Measurements from ENCODE around the gene GJC2. TPM values are rescaled to one million over a fixed set of nuclear protein-coding genes. Genes with fewer than 3 reads are reported as not detected.
A peak's percentile ranks its signal among the peaks of the same experiment; 100 is the strongest.

GJC2 gene
- total RNA-seq, 1 donor from 2014 or later = 0.50 TPM

DNA sequence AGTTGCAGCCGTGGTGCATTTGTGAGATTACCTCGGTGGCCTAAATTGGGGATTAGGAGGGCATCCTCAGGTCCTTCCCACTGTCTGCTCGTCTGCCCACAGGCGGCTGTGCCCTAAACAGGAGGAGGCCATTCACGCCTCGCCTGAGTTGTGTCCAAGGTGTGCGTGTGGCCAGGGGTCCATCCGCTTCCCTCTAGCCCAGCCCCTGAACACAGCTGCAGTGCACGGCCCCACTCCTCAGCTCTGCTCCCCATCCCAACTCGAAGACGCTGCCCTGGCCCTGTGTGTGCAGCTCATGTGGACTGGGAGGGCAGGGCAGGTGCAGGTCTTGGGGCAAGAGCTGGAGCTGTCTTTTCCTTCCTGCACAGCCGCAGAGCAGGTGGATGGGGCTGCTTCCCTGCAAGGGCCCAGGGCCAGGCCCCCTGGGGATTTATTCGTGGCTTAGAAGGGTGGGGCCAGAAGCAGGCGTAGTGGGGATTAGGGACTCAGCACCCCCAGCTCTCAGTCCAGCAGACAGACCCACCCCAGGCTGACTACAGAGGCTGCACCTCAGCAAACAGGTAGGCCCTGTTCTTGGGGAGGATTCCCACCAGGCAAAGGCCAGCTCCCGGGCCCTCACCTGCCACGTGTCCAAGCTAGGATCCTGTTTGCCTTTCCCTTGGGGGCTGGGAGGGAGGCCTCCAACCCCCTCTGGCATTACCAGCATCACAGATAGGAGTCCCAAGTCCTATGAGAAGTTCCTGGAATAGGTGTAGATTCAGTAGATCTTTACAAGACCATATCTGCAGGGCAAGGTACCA, 5.3 kb upstream of the GJC2 start:
- DNase-seq (ENCODE audit: low spot score) (peak; percentile 40), ATAC-seq (no peak)

DNA sequence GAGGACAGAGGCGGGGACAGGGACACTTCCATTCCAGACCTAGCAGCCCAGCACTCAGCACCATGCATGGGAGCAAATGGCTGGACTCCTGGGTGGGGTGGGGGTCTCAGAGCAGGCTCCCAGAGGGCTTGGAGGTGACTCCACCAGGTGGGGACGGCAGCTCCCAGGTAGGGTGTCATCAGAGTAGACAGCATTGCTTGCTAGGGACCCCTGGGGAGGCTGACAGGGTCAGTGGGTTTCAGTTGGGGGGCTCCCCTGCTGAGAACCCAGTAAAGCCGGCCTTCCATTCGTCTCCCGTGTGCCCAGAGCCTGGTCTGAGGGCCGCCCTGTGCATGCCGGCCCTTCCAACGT, 4.8 kb upstream of the GJC2 start:
- no peak for ATAC-seq
- DNase-seq (ENCODE audit: low spot score) = no peak

- DNase-seq (ENCODE audit: low spot score) (peak; percentile 43), ATAC-seq (no peak)
Observed at GRCh38 chr1:228145463-228146416, 4.0 kb upstream of the GJC2 start.

DNA sequence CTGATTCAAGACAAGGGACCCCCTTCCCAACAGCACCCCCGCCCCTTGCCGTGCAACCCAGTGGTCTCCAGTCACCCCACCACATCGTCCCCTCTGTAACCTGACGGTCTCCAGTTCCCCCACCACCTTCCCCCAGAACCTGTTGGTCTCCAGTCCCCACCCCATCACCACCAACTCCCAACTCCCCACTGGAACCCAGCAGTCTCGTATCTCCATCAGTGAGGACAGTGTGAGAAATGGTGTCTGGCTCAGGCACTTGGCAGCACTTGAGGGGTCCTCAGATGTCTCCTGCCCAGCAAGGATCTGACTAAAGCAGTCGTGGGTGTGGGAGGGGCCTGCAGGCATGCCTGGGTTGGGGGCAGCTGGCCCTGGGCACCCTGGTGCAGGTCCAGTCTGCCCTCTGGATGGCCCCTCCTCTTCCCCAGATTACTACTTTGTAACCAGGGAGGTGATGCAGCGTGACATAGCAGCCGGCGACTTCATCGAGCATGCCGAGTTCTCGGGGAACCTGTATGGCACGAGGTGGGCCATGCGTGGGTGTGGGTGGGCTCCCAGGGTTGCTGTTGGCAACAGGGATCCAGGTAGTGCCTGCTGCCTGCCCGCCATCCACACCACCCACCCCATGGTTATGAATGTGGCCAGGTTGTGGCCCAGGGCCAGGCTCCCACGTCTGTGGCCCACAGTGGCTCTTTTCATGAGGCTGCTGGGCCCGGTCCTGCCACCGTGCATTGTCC, 3.1 kb upstream of the GJC2 start:
- DNase-seq (ENCODE audit: low spot score) (no peak), ATAC-seq (no peak)

DNA sequence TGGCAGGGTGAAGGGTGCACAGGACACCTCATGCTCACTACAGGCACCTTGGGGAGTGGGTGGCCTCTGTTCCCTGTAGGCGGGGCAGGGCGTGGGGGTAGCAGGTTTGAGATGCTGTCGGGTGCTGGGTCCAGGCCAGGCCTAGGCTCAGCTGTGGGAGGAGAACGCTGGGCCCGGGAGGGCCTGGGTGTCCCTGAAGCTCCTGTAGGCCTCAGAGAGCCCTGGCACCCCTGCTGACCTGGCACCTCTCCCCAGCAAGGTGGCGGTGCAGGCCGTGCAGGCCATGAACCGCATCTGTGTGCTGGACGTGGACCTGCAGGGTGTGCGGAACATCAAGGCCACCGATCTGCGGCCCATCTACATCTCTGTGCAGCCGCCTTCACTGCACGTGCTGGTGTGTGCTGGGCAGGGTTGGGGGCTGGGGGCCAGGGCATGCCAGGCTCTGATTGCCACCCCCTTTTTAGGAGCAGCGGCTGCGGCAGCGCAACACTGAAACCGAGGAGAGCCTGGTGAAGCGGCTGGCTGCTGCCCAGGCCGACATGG, 2.5 kb upstream of the GJC2 start:
- ATAC-seq = no peak
- peak; percentile 44 for DNase-seq (ENCODE audit: low spot score)

DNA sequence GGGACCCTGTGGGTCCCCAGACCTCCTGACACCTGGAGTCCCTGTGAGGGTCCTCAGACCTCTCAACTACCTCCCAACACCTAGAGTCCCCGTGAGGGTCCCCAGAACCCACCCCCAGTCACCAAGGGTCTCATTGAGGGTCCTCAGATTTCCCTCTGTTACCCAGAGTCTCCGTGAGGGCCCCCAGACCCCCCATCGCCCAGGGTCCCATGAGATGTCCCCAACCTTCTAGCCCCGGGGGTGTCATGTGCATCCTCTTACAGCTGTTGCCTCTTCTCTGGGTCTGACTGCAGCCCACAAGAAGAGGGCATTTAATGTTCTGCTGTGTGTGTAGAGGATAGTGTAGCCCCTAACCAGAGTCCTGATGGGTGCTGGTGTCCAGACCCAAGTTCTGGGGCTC, 2.0 kb upstream of the GJC2 start:
- no peak for DNase-seq (ENCODE audit: low spot score)
- no peak for ATAC-seq

DNA sequence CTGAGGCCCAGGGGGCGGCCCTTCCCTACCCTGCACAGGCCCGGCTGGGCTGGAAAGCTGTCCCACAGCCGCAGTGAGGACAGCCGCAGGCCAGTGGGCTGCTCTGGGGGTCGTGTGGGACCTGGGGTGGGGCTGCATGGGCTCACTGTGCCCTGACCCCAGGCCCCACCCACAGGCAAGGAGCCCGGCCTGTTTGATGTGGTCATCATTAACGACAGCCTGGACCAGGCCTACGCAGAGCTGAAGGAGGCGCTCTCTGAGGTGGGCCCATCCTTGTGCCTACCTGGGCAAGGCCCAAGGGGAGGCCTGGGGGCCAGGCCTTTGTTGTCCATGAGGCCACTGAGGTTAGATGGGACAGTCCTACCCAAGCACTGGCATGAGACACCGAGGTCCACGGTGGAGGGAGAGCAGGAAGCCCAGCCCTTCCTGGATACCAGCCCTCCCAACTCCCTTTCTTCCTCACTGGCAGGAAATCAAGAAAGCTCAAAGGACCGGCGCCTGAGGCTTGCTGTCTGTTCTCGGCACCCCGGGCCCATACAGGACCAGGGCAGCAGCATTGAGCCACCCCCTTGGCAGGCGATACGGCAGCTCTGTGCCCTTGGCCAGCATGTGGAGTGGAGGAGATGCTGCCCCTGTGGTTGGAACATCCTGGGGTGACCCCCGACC, 1.4 kb upstream of the GJC2 start:
- DNase-seq (ENCODE audit: low spot score) (no peak), ATAC-seq (no peak)

GRCh38 chr1:228148935-228149405, 760 bp upstream of the GJC2 start:
- DNase-seq (ENCODE audit: low spot score) = no peak
- ATAC-seq = no peak

DNA sequence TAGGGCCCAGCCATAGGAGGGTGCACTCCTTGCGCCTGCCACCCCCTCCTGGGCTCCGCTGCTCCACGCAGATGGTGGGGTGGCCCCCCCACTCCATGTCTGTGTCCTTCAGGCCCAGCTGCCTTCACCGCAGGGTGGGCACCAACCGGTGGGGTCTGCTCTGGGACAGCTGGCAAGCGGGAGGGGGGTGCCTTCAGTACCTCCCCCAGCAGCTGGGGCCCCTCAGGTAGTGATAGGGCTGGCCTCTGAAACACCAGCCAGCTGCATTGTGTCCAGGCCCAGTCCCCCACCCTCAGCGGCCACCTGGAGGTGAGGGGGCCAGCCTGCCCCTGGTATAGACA, 360 bp downstream of the GJC2 start:
- ATAC-seq = no peak
- no peak for DNase-seq (ENCODE audit: low spot score)

GRCh38 chr1:228150461-228151179, 890 bp downstream of the GJC2 start:
- peak; percentile 25 for ATAC-seq
- no peak for DNase-seq (ENCODE audit: low spot score)

DNA sequence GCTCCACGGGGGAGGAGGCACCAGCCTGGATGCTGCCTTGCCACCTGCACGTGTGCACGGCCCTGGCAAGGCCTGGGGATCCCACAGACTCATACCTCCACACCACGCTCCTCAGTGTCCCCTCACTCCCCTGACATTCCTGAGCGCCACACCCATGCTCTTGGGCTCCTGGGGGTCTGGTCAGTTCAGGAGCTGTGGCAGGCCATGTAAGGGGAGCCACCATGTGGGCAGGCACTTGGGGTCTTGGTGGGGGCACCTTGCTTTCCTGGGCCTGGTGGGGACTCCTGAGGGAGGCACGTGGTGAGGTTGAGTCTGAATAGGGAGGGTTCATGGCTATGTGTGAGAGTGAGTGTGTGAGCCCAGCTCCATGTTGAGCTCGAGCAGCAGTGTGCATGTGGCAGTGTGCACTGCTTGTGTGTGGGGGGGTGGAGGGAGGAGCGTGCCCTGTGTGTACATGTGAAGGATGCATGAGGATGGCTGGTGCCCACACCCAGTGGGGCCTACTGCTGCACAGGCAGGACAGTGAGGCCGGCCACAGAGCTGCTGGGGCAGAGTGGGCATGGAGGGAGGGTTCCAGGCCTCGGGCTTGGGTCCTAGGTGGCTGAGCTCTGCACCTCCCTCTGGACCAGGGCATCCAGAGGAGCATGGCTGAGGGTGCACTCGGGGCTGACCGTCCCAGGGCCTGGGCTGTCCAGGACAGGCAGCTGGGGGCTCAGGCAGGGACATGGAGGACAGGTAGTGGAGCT, 1.6 kb downstream of the GJC2 start:
- ATAC-seq (peak; percentile 4), DNase-seq (ENCODE audit: low spot score) (no peak)

DNA sequence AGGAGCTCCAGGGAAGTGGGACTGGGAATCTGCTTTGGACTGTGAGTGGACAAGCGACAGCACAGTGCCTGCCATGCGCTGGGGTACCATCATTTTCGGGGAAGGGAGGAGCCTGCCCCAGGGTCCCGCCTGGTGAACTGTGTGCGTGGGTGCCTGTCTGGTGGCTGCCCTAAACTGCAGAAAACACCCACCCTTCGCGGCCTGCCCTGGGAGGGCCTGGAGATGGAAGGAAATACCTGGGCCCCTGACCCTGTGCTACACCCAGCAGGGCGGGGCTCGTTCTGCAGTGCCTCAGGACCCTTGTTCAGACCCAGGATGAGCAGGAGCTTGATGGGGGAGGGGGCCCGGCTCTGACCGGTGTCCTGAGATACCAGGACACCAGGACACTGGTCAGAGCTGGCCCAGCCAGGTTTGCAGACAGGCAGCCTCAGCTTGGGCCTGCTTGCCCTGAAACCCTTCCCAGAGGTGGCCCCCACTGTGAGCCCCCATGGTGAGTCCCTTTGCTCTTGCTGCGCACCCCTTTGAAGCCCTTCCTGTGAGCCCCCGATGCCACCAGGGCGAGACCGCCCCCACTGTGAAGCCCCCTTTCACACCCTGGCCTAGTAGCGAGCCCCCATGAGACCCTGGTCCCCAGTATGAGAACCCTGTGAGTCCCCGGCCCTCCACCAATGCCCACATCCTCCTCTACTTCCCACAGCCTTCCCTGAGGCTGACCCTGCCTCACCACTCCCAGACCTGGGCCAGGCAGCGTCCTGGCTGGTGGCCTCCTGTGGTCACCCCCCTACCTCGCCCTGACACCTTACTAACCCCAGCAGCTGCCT, 2.6 kb downstream of the GJC2 start:
- no peak for ATAC-seq
- DNase-seq (ENCODE audit: low spot score) = no peak

GRCh38 chr1:228152918-228153258, 3.2 kb downstream of the GJC2 start:
- ATAC-seq (no peak), DNase-seq (ENCODE audit: low spot score) (no peak)

DNA sequence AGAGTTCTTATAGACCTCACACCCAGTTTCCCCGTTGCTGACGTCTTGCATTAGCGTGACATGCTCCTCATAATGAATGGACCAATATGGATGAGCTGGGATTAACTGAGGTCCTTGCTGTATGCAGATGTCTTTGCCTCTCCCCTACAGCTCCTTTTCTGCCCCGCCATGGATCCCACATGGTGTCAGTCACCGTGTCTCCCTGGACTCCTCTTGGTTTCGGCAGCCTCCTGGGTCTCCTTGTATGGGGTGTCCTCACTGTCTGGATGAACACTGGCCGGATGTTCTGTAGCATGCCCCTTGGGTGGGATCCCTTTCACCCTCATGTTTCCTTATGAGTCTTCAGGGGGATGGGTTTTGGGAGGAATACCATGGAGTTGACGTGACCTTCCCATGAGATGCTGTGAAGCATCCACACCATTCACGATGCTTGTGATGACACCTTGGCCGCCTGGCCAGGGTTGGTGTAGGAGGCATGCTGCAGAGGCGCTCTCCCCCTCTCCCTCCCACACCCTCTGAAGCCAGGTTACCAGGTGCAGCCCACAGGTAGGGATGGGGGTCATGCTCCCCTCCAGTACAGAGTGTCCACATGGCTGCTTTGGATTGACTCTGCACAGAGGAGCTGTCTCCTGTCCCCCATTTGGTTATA, 4.4 kb downstream of the GJC2 start:
- ATAC-seq (no peak), DNase-seq (ENCODE audit: low spot score) (no peak)

DNA sequence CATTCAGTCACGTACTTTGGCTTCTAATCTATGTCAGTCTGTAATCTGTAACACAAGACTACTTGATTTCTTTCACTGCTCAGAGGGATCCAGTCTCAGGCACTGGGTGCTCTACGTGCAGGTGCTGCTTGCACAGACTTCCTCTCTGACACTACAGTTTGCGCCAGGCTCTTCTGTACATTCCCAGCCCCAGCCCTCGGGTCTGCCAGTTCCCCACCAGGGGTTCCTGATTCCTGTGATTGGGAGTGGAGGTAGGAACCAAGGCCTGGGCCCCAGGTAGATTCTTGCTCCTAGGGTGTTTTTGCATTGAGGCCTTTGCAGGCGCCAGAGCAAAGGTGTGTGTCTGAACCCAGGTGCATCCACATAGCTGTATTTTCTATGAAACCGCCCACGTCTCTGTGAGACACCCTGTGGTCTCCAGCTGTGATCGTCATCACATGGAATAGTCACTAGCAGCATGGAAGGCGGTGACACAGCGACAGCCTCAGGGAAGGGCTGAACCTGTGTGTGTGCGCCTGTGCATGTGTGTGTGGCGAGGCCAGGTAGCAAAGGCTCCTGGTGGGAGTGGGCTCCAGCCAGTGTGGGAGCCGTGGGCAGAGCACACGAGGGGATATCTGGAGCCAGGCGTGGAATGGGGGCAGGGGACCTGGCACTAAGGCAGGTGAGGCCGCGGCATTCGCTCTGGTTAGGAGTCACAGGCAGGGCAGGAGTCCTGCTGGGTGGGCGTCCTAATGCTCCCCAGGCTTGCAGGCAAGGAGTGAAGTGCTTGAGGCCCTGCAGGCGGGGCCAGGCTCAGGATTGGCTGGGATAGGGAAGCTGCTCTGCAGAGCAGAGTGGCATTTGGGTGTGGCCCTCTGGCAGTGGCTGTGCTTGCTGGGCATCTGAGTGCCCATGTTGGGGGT, 5.2 kb downstream of the GJC2 start:
- ATAC-seq (no peak), DNase-seq (ENCODE audit: low spot score) (no peak)

GRCh38 chr1:228155596-228156514, 6.1 kb downstream of the GJC2 start:
- no peak for ATAC-seq
- DNase-seq (ENCODE audit: low spot score) = no peak
